Peyer's patch (tissue), 4 donors: Measurements from ENCODE around the gene UGT1A3. TPM values are rescaled to one million over a fixed set of nuclear protein-coding genes. Genes with fewer than 3 reads are reported as not detected.

Experiments used
- DNase-seq, 3 donors: peaks; one replicate each; pipeline ENCODE4 v3.0.0-alpha.2; 2017 to 2019
- H3K27ac ChIP-seq, 4 donors: fragments of 200-600 bp; sonication (generic); one replicate each; pipeline ENCODE4 v1.5.1; 2016 to 2019
- H3K27me3 ChIP-seq, 2 donors: fragments of 200-600 bp; sonication (generic); one replicate each; pipeline ENCODE4 v1.5.1; 2019
- H3K36me3 ChIP-seq, 3 donors: fragments of 200-600 bp; sonication (generic); one replicate each; pipeline ENCODE4 v1.5.1; 2016 to 2019
- H3K4me1 ChIP-seq, 4 donors: fragments of 200-600 bp; sonication (generic); one replicate each; pipeline ENCODE4 v1.5.1; 2016 to 2019
- H3K4me3 ChIP-seq, 4 donors: fragments of 200-600 bp; sonication (generic); 1 replicate in 3 of 4; 2 replicates in 1 of 4; pipeline ENCODE4 v1.5.1; 2016 to 2019; ENCODE audit warnings: mild to moderate bottlenecking in 1 of 4
- H3K9me3 ChIP-seq, 4 donors: fragments of 200-600 bp; sonication (generic); one replicate each; pipeline ENCODE4 v1.5.1; 2016 to 2019; ENCODE audit warnings: mild to moderate bottlenecking in 1 of 4
- POLR2A ChIP-seq, 2 donors: fragments of 450-650 bp; IDR thresholded peaks; one replicate each; pipeline ENCODE4 v1.5.1; 2017; ENCODE audit warnings: antibody characterized with exemption in 2 of 2, mild to moderate bottlenecking in 2 of 2, moderate library complexity in 2 of 2
- total RNA-seq, 4 donors: library from RNA; depleted of rRNA; stranded (reverse); fragments of >200 nt; gene quantifications; one replicate each; pipeline ENCODE4 v1.1.0, GENCODE V29; 2016
- TF ChIP-seq, protein P1 (sequence below), 6 experiments: fragments of 450-650 bp in 4 of 6; fragments of 200-600 bp in 2 of 6; sonication (generic) in 1 of 6; IDR thresholded peaks; one replicate each; pipeline ENCODE4 v1.5.1; 2017 to 2019; ENCODE audit warnings: antibody characterized with exemption in 6 of 6, mild to moderate bottlenecking in 3 of 6, moderate library complexity in 1 of 6

UGT1A3 gene
- total RNA-seq, 4 donors from 2014 or later, result 5.8 to 21.7 (median 6.3) TPM; not detected in 1

DNA sequence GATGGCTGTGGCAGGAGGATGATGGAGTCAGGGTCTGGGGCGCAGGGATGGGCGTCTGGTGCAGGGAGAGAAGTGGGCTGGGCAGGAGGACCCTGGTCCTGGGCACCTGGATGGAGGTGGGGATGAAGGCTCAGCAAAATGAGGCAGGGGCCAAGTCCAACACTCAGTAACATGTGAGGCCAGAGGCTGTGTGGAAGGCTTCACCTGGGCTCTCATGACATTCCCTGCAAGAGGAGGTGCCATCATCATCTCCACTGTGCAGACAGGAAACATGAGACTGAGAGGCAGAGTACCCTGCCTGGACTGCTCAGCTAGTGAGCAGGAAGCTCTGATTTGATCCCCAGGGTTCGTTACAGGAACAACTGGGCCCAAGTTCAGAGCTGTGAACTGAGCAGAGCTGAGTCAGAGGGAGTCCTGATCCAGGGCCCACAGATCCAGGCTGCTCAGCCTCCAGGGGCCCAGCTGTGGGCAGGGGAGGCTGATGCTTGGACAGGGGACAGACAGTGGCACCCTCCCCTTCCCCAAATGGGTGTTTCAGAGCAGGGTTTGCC, 88.6 kb downstream of the UGT1A3 start:
- no peaks in the 10 kb centered on the region for H3K4me1 ChIP-seq
- no peaks in the 10 kb centered on the region for H3K9me3 ChIP-seq
- H3K27me3 ChIP-seq, result no peaks in the 10 kb centered on the region
- TF ChIP-seq, protein P1, sequence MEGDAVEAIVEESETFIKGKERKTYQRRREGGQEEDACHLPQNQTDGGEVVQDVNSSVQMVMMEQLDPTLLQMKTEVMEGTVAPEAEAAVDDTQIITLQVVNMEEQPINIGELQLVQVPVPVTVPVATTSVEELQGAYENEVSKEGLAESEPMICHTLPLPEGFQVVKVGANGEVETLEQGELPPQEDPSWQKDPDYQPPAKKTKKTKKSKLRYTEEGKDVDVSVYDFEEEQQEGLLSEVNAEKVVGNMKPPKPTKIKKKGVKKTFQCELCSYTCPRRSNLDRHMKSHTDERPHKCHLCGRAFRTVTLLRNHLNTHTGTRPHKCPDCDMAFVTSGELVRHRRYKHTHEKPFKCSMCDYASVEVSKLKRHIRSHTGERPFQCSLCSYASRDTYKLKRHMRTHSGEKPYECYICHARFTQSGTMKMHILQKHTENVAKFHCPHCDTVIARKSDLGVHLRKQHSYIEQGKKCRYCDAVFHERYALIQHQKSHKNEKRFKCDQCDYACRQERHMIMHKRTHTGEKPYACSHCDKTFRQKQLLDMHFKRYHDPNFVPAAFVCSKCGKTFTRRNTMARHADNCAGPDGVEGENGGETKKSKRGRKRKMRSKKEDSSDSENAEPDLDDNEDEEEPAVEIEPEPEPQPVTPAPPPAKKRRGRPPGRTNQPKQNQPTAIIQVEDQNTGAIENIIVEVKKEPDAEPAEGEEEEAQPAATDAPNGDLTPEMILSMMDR (IDR thresholded peaks at IDR 0.05), result no peak
- TF ChIP-seq POLR2A (IDR thresholded peaks at IDR 0.05), result no peak
- no peak overlapping the region for H3K4me3 ChIP-seq
- no peak overlapping the region for H3K27ac ChIP-seq
- peak in 2 of 3 donors; percentile 25 to 43 for DNase-seq
- no peaks in the 10 kb centered on the region for H3K36me3 ChIP-seq

DNA sequence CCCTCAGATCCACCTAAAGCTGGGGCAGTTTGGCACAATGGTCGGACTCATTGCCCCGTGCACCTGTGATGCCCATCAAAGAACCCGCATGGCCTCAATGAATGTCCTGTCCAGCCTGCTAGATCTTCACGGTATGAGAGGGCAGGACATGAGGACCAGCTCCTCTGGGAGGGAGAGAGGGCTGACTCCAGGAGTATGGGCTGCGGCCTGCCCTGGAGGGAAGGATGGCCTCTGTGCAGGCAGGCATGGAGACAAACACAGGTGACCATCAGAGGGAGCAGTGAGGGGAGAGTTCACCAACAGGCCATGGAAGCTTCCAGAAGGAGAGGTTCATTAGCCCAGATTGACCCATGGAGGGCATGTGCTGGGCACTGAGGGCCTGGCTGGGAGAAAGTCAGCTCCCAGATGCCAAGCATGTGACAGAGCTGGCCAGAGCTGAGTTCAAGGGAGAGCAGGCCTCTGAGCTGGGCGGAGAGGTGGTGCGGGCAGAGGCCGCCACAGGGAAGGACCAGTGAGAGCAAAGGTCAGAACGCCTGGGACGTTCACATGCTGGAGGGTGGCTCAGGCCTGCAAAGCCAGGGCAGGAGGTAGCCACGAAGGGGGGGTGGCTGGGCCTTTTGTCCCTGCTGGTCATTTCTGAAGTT, 89.3 kb downstream of the UGT1A3 start:
- Histone ChIP-seq H3K4me3 (no peak overlapping the region), H3K9me3 (no peaks in the 10 kb centered on the region), H3K36me3 (no peaks in the 10 kb centered on the region), H3K27me3 (no peaks in the 10 kb centered on the region), H3K4me1 (no peaks in the 10 kb centered on the region), H3K27ac (no peak overlapping the region)
- DNase-seq, result peak in 2 of 3 donors; percentile 52 to 57
- TF ChIP-seq, protein P1 (IDR thresholded peaks at IDR 0.05), result no peak
- TF ChIP-seq POLR2A (IDR thresholded peaks at IDR 0.05), result no peak

DNA sequence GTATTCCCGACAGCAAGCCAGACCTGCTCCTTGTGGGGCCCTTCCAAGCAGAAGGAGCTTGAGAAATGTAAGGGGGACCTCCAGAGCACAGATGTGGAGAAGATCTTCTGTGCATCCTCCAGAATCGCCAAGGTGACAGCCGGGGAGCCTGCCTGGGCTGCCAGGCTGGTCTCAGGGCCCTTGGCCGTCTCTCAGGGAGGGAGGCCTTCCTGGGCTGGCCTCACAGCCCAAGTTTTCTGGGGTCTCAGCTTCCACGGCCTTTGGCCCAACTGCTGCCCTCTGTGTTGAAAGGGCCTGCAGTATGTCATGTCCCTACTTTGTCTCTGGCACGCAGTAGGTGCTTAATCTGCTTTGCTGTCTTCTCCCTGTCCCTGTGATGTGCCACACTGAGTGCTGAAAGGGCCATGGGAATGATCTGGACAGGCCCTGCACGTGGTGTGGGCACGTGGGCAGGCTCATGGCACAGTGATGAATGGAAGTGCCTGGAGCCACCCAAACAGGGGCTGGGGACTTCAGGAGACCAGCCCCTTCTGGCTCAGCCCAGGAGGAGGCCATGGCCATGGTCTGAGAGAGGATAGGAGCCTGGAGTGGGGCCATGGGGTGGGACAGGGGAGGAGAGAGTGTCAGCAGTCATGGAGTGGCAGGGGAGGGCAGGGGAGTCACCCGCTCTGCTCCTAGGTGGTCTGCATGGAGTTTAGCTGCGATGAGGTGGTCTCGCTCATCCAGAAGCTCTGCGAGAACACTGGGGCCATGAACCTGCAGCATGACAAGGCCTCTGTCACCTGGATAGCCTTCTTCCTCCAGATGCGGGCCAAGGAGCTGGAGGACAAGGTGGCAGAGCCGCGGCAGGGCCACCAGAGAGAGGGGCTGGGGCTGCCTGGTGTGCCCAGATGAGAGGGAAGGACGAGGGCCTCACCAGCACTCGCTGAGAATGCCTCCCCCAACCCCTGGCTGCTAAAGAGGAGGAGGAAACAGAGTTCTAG, 90.1 kb downstream of the UGT1A3 start:
- Histone ChIP-seq H3K27me3 (no peaks in the 10 kb centered on the region), H3K9me3 (no peaks in the 10 kb centered on the region), H3K4me1 (no peaks in the 10 kb centered on the region), H3K27ac (no peak overlapping the region), H3K4me3 (no peak overlapping the region), H3K36me3 (no peaks in the 10 kb centered on the region)
- peak in 2 of 3 donors; percentile 28 to 31 for DNase-seq
- TF ChIP-seq, protein P1 (IDR thresholded peaks at IDR 0.05), result no peak
- no peak for TF ChIP-seq POLR2A (IDR thresholded peaks at IDR 0.05)

DNA sequence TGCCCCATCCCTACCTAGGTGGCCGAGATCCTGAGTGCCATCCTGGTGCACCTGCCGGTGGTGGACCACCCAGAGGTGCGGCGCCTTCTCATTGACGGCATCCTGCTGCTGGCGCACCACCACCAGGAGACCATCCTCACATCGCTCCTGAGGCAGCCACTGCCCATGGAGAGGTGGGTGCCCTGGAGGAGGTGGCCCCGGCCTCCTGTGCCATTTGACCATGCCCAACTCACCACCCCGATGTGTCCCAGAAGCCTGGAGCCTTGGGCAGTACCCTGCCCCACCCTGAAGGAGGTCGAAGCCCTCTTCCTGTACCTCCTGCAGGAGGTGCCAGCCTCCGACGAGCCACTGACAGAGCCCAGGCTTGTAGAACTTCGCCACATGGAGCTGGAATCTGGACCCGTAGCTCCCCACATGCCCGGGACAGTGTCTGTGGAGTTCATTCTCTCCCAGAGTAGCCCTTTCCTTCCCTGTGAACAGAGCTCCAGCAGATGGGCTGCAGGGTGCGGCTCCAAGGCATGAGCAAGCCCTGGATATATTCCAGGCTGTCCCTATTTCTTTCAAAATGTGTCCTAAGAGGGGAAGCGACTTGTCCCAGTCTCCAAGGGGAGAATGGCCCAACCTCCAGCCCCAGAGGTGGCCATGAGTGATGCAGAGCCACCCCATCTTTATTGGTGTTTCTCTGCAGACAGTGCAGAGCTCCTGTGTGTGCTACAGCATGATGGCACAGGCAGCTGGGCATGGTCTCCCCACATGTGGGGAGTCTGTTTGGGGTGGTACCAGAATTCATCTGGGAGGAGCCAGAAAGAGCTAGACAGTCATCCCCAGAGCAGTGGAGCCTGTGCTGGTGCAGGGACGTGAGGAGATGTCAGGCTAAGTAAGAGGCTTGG, 91.3 kb downstream of the UGT1A3 start:
- no peaks in the 10 kb centered on the region for H3K4me1 ChIP-seq
- no peaks in the 10 kb centered on the region for H3K36me3 ChIP-seq
- H3K27ac ChIP-seq, result no peak overlapping the region
- no peaks in the 10 kb centered on the region for H3K9me3 ChIP-seq
- TF ChIP-seq POLR2A (IDR thresholded peaks at IDR 0.05), result no peak
- TF ChIP-seq, protein P1 (IDR thresholded peaks at IDR 0.05), result no peak
- H3K4me3 ChIP-seq, result no peak overlapping the region
- H3K27me3 ChIP-seq, result no peaks in the 10 kb centered on the region
- peak in 2 of 3 donors; percentile 29 to 30 for DNase-seq

DNA sequence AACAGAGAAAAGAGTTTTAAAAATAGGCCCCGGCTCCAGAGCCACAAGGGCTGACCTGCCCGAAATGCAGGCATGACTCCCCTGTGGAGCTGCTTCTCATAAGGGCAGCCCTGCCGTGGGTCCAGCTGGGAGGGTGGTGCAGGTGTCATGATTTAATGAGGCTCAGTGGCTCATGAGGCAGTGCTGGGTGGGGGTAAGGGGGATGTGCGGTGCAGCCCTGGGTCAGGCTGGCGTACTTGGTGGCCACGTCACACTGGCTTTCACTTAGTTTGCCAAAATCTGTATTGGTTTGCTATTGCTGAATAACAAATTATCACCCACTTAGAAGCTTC, 91.9 kb downstream of the UGT1A3 start:
- Histone ChIP-seq H3K9me3 (no peaks in the 10 kb centered on the region), H3K36me3 (no peaks in the 10 kb centered on the region), H3K4me3 (no peak overlapping the region), H3K4me1 (no peaks in the 10 kb centered on the region), H3K27me3 (no peaks in the 10 kb centered on the region), H3K27ac (no peak overlapping the region)
- DNase-seq, result peak in 1 of 3 donors; percentile 31
- TF ChIP-seq POLR2A (IDR thresholded peaks at IDR 0.05), result no peak
- TF ChIP-seq, protein P1 (IDR thresholded peaks at IDR 0.05), result no peak
